ENCODE data around the gene SYAP1. TPM values are rescaled to one million over a fixed set of nuclear protein-coding genes. Genes with fewer than 3 reads are reported as not detected.
"Not testable (repeated sequence)": the region's sequence is repeated elsewhere in the genome, so short reads cannot be mapped to it uniquely, and the experiment has no call there.

Gene SYAP1
- total and polyA plus RNA-seq, 7 donors = 10.9 to 29.4 (median 14.9) TPM

GRCh38 chrX:16718824-16719333, 533 bp upstream of the SYAP1 start:
- no peak for ATAC-seq
- 14 to 18% (median 14%) methylated on average over 6 of the region's 6 CpGs for WGBS, 3 donors
- intact Hi-C loops (cut with DNase I) = loop anchor here in 1 of 2 donors (10.0 kb wide), 1 partner anchor 864 kb away; the partner anchor contains the start of gene AP1S2

GRCh38 chrX:16722481-16722880, 3.1 kb downstream of the SYAP1 start:
- Histone ChIP-seq H3K27ac (peak overlapping the region; percentile 91), H3K4me1 (peaks cover 13% of the 10 kb centered on the region), H3K9me3 (no peaks in the 10 kb centered on the region), H3K4me3 (no peak overlapping the region), H3K27me3 (ENCODE audit: insufficient read depth in 3 of 3, low read length in 2 of 3) (no peaks in the 10 kb centered on the region), H3K36me3 (ENCODE audit: insufficient read depth in 1 of 2, low read depth in 1 of 2) (no peaks in the 10 kb centered on the region)
- DNase-seq = no peak
- no peak for ATAC-seq
- TF ChIP-seq CTCF (IDR thresholded peaks at IDR 0.05) = no peak
- WGBS, 3 donors = 57 to 72% (median 66%) methylated on average over 4 of the region's 4 CpGs
- intact Hi-C loops (cut with DNase I) = loop anchor here (5.0 to 10.0 kb wide), 3 partner anchors 62 to 142 kb away; partner anchors contain the start of gene TXLNG (in 2 of the 2)

More at GRCh38 chrX:16718824-16719333, 533 bp upstream of the SYAP1 start:
- Histone ChIP-seq H3K4me1 (peaks cover 13% of the 10 kb centered on the region), H3K4me3 (peak overlapping the region; percentile 75), H3K36me3 (ENCODE audit: insufficient read depth in 1 of 2, low read depth in 1 of 2) (no peaks in the 10 kb centered on the region), H3K27ac (peak overlapping the region; percentile 91), H3K27me3 (ENCODE audit: insufficient read depth in 3 of 3, low read length in 2 of 3) (peaks cover 0 to 4% (median 0%) of the 10 kb centered on the region in 3 donors), H3K9me3 (no peaks in the 10 kb centered on the region)
- DNase-seq = no peak
- TF ChIP-seq CTCF (IDR thresholded peaks at IDR 0.05) = no peak

GRCh38 chrX:16725072-16725471, 5.7 kb downstream of the SYAP1 start:
- intact Hi-C loops (cut with DNase I) = loop anchor here (10.0 kb wide), 2 partner anchors 60 to 140 kb away; partner anchors contain the start of gene TXLNG (in 1 of the 2)
- Histone ChIP-seq H3K27me3 (ENCODE audit: insufficient read depth in 3 of 3, low read length in 2 of 3) (no peaks in the 10 kb centered on the region), H3K4me1 (peaks cover 16% of the 10 kb centered on the region), H3K4me3 (no peak overlapping the region), H3K27ac (peak overlapping the region; percentile 68), H3K36me3 (ENCODE audit: insufficient read depth in 1 of 2, low read depth in 1 of 2) (no peaks in the 10 kb centered on the region), H3K9me3 (no peaks in the 10 kb centered on the region)
- 87 to 95% (median 95%) methylated on average over 7 of the region's 7 CpGs for WGBS, 3 donors
- no peak for DNase-seq
- TF ChIP-seq CTCF (IDR thresholded peaks at IDR 0.05) = no peak
- no peak for ATAC-seq

GRCh38 chrX:16726347-16726988, 7.1 kb downstream of the SYAP1 start:
- Histone ChIP-seq H3K4me3 (peak overlapping the region; percentile 8), H3K27ac (peak overlapping the region; percentile 68)
- not testable (repeated sequence) for H3K27me3 ChIP-seq (ENCODE audit: insufficient read depth in 3 of 3, low read length in 2 of 3); H3K4me1 ChIP-seq; H3K9me3 ChIP-seq; H3K36me3 ChIP-seq (ENCODE audit: insufficient read depth in 1 of 2, low read depth in 1 of 2); DNase-seq
- 60 to 81% (median 78%) methylated on average over 5 of the region's 5 CpGs for WGBS, 3 donors
- intact Hi-C loops (cut with DNase I) = loop anchor here (10.0 kb wide), 2 partner anchors 58 to 138 kb away; partner anchors contain the start of gene TXLNG (in 1 of the 2)
- peak; percentile 61 to 84 (median 76) for ATAC-seq

- Histone ChIP-seq H3K4me1 (peaks cover 7% of the 10 kb centered on the region), H3K4me3 (no peak overlapping the region), H3K27ac (no peak overlapping the region), H3K36me3 (ENCODE audit: insufficient read depth in 1 of 2, low read depth in 1 of 2) (no peaks in the 10 kb centered on the region), H3K27me3 (ENCODE audit: insufficient read depth in 3 of 3, low read length in 2 of 3) (no peaks in the 10 kb centered on the region), H3K9me3 (no peaks in the 10 kb centered on the region)
- TF ChIP-seq CTCF (IDR thresholded peaks at IDR 0.05) = no peak
- intact Hi-C loops (cut with DNase I) = loop anchor here (10.0 kb wide), 2 partner anchors 57 to 137 kb away; partner anchors contain the start of gene TXLNG (in 1 of the 2)
- ATAC-seq (no peak), DNase-seq (no peak)
These were observed 8.2 kb downstream of the SYAP1 start for GRCh38 chrX:16727637-16728036.

Measured in psoas muscle (tissue), 8 donors.